GM10266 (cell line): Measurements from ENCODE around the gene ZNF816.

Experiments
- DNase-seq: peaks from one replicate; pipeline ENCODE4 v3.0.0; 2012; ENCODE audit errors: extremely low spot score
- TF ChIP-seq, protein P1 (sequence below): IDR thresholded peaks from 2 replicates; pipeline ENCODE4 v1.5.1; 2012; ENCODE audit warnings: mild to moderate bottlenecking, low read depth; ENCODE audit not compliant: control insufficient read depth, insufficient read depth; ENCODE audit errors: missing control alignments

ZNF816 gene

DNA sequence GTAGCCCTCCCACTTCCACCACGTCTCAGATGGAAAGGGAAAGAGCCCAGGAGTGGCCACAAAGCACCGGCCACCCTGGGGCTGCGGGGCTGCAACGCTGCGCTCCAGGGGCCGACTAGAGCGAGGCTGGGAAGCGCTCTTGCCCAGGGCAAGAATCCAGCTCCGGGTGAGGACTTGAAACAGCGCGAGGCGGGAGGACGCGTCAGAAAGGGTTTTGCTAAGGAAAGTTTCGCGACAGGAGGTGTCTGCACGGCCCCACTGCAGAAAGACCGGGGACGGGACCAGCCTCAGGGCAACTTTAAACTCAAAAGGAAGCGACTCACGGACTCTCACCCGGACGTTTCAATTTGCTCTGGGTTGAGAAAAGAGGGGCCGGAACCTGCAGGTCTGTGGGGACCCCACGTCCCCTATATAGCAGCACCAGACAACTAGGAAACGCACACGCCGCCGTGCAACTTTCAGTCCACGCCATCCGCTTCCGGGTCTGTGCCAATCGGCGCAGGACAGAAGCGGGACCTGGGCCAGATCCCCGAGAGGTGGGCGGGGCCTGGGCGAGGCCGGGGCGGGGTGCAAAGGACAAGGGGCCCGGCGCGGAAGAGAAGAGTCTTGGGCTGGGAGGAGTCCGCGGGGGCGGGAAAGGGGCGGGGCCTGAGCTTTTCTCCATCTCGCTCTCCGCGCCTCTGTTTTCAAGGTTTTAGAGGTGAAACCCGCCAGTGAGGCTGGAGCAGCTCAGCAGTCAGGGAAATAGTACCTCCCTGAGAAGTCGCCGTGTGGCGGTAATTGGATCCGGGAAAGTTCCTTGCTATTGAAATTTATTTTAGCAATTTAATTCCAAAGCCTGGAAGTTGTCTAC is at the start of gene ZNF816:
Gene ZNF816, minus strand, starts transcription at position 488 of the 853 bp plus-strand sequence. CDS start 6,792 bp downstream, outside the sequence.
- peak; percentile 95 for DNase-seq
- TF ChIP-seq, protein P1, sequence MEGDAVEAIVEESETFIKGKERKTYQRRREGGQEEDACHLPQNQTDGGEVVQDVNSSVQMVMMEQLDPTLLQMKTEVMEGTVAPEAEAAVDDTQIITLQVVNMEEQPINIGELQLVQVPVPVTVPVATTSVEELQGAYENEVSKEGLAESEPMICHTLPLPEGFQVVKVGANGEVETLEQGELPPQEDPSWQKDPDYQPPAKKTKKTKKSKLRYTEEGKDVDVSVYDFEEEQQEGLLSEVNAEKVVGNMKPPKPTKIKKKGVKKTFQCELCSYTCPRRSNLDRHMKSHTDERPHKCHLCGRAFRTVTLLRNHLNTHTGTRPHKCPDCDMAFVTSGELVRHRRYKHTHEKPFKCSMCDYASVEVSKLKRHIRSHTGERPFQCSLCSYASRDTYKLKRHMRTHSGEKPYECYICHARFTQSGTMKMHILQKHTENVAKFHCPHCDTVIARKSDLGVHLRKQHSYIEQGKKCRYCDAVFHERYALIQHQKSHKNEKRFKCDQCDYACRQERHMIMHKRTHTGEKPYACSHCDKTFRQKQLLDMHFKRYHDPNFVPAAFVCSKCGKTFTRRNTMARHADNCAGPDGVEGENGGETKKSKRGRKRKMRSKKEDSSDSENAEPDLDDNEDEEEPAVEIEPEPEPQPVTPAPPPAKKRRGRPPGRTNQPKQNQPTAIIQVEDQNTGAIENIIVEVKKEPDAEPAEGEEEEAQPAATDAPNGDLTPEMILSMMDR, result no peak

DNA sequence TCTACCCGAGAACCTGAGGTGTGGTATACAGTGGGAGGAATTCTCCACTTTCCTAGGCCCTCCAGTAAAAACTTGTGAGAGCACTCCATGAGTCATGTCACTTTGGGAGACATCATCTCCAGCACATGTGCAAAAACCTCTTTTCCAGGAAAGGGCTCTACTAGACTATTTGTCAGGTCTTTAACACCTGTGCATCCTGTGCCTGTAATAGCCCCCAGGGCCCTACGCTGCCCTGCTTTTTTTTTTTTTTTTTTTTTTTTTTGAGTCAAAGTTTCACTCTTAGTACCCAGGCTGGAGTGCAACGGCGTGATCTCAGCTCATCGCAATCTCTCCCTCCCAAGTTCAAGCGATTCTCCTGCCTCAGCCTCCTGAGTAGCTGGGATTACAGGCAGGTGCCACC is 49.3 kb upstream of the ZNF816 start:
- DNase-seq, result no peak
- TF ChIP-seq, protein P1, result no peak

DNA sequence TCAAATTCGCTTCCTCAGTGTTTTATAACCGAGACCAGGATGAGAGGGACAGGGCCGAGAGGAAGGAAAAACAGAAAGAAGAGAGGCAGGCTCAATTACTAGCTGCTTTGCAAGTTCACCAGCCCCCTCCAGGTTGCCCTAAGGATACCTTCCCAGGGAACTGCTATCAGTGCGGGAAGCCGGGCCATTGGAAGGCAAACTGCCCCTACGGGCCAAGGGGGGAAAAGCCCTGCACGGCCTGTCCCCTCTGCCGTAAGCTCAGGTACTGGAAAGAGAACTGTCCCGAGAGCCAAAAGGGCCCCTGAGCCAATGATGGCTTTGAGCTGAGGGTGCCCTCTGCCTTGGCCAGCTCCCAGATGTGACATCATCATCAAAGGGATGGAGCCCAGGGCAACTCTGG is 47.8 kb upstream of the ZNF816 start:
- DNase-seq, result no peak
- TF ChIP-seq, protein P1, result no peak

DNA sequence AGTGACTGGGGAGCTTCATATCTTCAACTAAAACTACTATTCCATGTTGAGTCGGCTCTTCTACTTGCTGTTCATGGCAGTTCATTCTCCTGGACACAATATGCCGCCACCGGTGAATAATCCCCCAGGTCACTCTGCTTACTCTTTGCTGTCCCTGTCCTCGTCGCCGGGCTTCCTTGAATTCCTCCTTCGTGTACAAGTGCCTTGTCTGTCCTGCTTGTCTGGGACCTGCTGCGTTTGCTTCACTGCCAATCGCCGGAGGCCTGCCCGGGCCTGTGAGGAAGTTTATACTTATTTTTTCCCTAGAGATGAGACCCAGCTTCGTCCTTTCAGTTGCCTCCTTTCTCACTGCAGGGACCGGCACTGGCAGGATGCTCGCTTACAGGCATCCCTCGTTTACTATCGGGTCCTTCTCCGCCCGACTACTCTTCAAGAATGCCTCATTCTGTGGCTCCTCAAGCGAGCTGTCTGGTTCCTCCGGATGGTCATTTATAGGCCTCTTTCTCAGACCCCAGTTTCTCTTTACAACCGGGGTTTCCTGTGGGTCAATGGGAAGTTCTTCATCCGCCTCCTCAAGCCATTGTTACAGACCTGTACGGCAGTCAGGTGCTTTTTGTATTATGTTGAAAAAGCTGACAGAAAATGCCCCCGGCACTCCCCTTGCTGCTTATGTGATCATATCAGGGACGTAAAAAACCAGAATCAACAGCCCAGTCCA is 45.5 kb upstream of the ZNF816 start:
- TF ChIP-seq, protein P1, result no peak
- no peak for DNase-seq

DNA sequence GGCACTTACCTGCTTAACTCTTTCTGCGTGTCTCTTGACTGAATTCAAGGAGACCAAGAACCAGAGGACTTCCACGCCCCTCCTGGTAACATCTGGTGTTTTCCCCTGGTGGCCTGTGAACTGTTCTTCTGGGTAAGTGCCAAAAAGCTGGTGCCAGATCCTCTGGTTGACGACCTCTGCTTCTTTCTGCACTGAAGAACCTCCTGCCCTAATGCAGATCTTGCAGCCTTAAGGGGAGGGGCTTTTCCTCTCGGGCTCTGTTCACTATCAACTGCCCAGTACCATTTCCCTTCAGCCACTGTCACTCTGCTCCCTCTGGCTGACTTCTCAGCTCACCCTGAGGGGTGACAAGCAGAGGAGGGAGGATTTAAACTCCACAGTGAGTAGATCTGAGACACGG is 44.9 kb upstream of the ZNF816 start:
- DNase-seq, result no peak
- TF ChIP-seq, protein P1, result no peak

DNA sequence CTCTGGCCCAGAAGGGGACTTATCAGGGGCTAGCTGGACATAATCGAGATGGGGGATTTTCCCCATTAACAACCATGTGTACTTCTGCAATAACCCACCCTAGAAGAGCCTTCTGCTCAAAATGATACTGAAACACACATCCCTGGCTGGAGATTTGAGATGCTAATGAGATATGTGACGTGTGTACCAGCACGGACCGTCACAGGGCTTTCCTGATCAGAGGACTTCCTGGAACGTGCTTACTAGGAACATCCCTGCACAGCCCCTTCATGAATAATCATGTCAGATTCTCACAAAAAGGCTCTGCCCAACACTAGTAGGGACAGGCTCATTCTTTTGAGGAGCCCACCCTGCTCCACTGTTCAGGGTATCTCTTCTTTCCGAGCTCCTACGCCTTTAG is 44.5 kb upstream of the ZNF816 start:
- TF ChIP-seq, protein P1, result no peak
- no peak for DNase-seq

DNA sequence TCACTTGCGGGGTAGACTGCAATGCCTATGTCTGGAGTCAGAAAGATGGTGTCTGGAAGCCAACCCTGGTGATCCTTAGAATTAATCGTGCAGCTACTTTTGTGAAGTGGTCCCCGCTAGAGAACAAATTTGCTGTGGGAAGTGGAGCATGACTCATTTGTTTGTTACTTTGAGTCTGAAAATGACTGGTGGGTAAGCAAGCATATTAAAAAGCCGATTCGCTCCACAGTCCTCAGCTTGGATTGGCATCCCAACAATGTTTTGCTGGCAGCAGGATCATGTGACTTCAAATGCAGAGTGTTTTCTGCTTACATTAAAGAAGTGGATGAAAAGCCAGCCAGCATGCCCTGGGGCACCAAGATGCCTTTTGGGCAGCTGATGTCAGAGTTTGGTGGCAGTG is 41.6 kb upstream of the ZNF816 start:
- TF ChIP-seq, protein P1, result no peak
- DNase-seq, result no peak
